LNCAP (cell line): ENCODE data around the gene ATP6V1F.

Experiments
- CTCF ChIP-seq: fragments of 450-650 bp; IDR thresholded peaks from 2 replicates; pipeline ENCODE4 v1.5.1; 2017; ENCODE audit warnings: mild to moderate bottlenecking

Gene ATP6V1F

GRCh38 chr7:128910569-128910945, 47.9 kb downstream of the ATP6V1F start, which contains the start of gene KCP:
TSS of gene KCP (minus strand) at chr7:128910709. CDS start at chr7:128910676, 33 bp downstream.
- TF ChIP-seq CTCF = no peak

- no peak for TF ChIP-seq CTCF
Measured at GRCh38 chr7:128911423-128912031, 48.9 kb downstream of the ATP6V1F start.

GRCh38 chr7:128912281-128912680, 49.6 kb downstream of the ATP6V1F start:
- no peak for TF ChIP-seq CTCF

- no peak for TF ChIP-seq CTCF
Measured at GRCh38 chr7:128913870-128914565, 51.4 kb downstream of the ATP6V1F start.

- TF ChIP-seq CTCF = no peak
Measured at GRCh38 chr7:128914566-128915151, 52.0 kb downstream of the ATP6V1F start.

GRCh38 chr7:128915271-128915819, 52.7 kb downstream of the ATP6V1F start:
- TF ChIP-seq CTCF = no peak
